Panc1 (cell line): ENCODE data around the gene ZFP36L1. TPM values are rescaled to one million over a fixed set of nuclear protein-coding genes. Genes with fewer than 3 reads are reported as not detected.

Source experiments
- ATAC-seq: fragments of 200-7000 bp; cut with Tn5 transposase; 2 replicates; pipeline ENCODE4 v1.9.1; 2020; ENCODE audit warnings: mild to moderate bottlenecking, moderate library complexity
- BruUV-seq: library from RNA; stranded (reverse); fragments of 400-500 nt; replicated peaks from 2 replicates; lab custom pipeline; 2021; lab: Mats Ljungman, UMichigan
- CTCF ChIA-PET: fragments of 300-600 bp; sonication (Branson Sonifier 250); formaldehyde crosslinking; loops from one replicate; lab custom pipeline; 2022; ENCODE audit warnings: antibody characterized with exemption; lab: Charles Lee
- POLR2A ChIA-PET: fragments of 300-600 bp; sonication (Branson Sonifier 250); formaldehyde crosslinking; loops from one replicate; lab custom pipeline; 2022; ENCODE audit warnings: antibody characterized with exemption; lab: Charles Lee
- DNase-seq: peaks from one replicate; pipeline ENCODE4 v3.0.0-alpha.2; 2010; ENCODE audit warnings: low read depth, low spot score
- H3K27ac ChIP-seq: 2 replicates; pipeline ENCODE4 v1.5.1; 2011; ENCODE audit warnings: mild to moderate bottlenecking, low read length, inconsistent platforms
- H3K27me3 ChIP-seq: fragments of 200-500 bp; sonication (Bioruptor generic); 2 replicates; pipeline ENCODE4 v1.6.0; 2014; ENCODE audit warnings: low read length, inconsistent platforms; ENCODE audit not compliant: control insufficient read depth, insufficient read depth
- H3K36me3 ChIP-seq: fragments of 200-500 bp; sonication (Bioruptor generic); 2 replicates; pipeline ENCODE4 v1.5.1; 2014; ENCODE audit warnings: inconsistent platforms, mild to moderate bottlenecking, low read length, moderate library complexity; ENCODE audit not compliant: control insufficient read depth, insufficient read depth
- H3K4me1 ChIP-seq: 2 replicates; pipeline ENCODE4 v1.5.1; 2011; ENCODE audit warnings: inconsistent platforms, mild to moderate bottlenecking, low read length, moderate library complexity; ENCODE audit not compliant: control insufficient read depth, insufficient read depth
- H3K4me3 ChIP-seq, 2 experiments: 2 replicates each; pipeline ENCODE4 v1.5.1; 2011 to 2012; ENCODE audit warnings: low read depth in 2 of 2, low read length in 2 of 2, mild to moderate bottlenecking in 2 of 2, inconsistent platforms in 1 of 2, moderate library complexity in 1 of 2
- H3K9me3 ChIP-seq: fragments of 200-500 bp; sonication (Bioruptor generic); 2 replicates; pipeline ENCODE4 v1.5.1; 2014; ENCODE audit warnings: low read depth, mild to moderate bottlenecking, inconsistent platforms, low read length, moderate library complexity; ENCODE audit not compliant: control insufficient read depth, insufficient read depth
- POLR2AphosphoS5 ChIP-seq: IDR thresholded peaks from 2 replicates; pipeline ENCODE4 v1.6.1; 2012; ENCODE audit warnings: mild to moderate bottlenecking, low read depth, low read length, moderate library complexity
- SIN3A ChIP-seq: IDR thresholded peaks from 2 replicates; pipeline ENCODE4 v1.6.1; 2012; ENCODE audit warnings: low read depth, mild to moderate bottlenecking, low read length, moderate library complexity, borderline replicate concordance; ENCODE audit not compliant: insufficient read depth
- TCF7L2 ChIP-seq: IDR thresholded peaks from 2 replicates; pipeline ENCODE4 v1.6.1; 2011; ENCODE audit warnings: mild to moderate bottlenecking, low read depth, low read length, inconsistent platforms
- in situ Hi-C: cut with HindIII; loops from 2 replicates; pipeline ENCODE4 v1.10.0; 2016; ENCODE audit warnings: low sequenced_read_pairs, low pct_unique_long_range_greater_than_20kb
- intact Hi-C: fragments of 100-400 bp; cut with micrococcal nuclease; formaldehyde crosslinking; loops from one replicate; pipeline ENCODE4 v1.10.0; 2022; ENCODE audit not compliant: unreplicated experiment
- total RNA-seq: library from RNA; stranded (reverse); gene quantifications from one replicate; pipeline ENCODE4 v1.2.1, GENCODE V29; 2021; ENCODE audit not compliant: unreplicated experiment
- TF ChIP-seq, protein P1 (sequence below), 2 experiments: IDR thresholded peaks; 2 replicates each; pipeline ENCODE4 v1.6.1; 2011 to 2012; ENCODE audit warnings: low read depth in 2 of 2, control low read depth in 1 of 2, low read length in 1 of 2, mild to moderate bottlenecking in 1 of 2, moderate library complexity in 1 of 2; ENCODE audit not compliant: insufficient read depth in 1 of 2
- TF ChIP-seq, protein P2 (sequence below): fragments of 450-650 bp; IDR thresholded peaks from 2 replicates; pipeline ENCODE4 v1.5.1; 2017; ENCODE audit warnings: mild to moderate bottlenecking

Gene ZFP36L1
- total RNA-seq, 1 experiment from 2014 or later, result 84.9 TPM

DNA sequence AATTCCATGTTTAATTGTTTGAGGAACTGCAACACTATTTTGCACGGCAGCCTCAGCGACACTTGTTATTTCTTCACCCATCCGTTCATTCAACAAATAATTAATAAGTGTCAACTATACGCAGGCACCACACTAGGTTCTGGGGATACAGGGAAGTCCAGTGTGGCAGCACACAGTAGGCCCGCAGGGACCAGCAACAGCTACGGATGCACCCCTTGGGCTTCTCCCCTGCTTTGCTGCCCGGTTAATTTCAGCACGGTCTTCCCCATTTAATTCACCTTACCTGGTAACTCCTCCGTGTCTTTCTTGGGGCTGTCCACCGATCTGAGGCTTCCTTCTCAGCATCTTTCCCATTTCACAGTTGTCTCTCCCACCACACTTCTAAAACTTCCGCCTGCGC, 48.3 kb downstream of the ZFP36L1 start:
- no peaks in the 10 kb centered on the region for H3K36me3 ChIP-seq
- intact Hi-C loops (no loop called here), in situ Hi-C loops (no loop called here)
- ChIA-PET POLR2A (no interaction called here), CTCF (no interaction called here)
- ATAC-seq (no peak), DNase-seq (no peak)
- H3K4me3 ChIP-seq, result no peak overlapping the region
- no peaks in the 10 kb centered on the region for H3K27me3 ChIP-seq
- H3K27ac ChIP-seq, result no peak overlapping the region
- TF ChIP-seq, protein P1, sequence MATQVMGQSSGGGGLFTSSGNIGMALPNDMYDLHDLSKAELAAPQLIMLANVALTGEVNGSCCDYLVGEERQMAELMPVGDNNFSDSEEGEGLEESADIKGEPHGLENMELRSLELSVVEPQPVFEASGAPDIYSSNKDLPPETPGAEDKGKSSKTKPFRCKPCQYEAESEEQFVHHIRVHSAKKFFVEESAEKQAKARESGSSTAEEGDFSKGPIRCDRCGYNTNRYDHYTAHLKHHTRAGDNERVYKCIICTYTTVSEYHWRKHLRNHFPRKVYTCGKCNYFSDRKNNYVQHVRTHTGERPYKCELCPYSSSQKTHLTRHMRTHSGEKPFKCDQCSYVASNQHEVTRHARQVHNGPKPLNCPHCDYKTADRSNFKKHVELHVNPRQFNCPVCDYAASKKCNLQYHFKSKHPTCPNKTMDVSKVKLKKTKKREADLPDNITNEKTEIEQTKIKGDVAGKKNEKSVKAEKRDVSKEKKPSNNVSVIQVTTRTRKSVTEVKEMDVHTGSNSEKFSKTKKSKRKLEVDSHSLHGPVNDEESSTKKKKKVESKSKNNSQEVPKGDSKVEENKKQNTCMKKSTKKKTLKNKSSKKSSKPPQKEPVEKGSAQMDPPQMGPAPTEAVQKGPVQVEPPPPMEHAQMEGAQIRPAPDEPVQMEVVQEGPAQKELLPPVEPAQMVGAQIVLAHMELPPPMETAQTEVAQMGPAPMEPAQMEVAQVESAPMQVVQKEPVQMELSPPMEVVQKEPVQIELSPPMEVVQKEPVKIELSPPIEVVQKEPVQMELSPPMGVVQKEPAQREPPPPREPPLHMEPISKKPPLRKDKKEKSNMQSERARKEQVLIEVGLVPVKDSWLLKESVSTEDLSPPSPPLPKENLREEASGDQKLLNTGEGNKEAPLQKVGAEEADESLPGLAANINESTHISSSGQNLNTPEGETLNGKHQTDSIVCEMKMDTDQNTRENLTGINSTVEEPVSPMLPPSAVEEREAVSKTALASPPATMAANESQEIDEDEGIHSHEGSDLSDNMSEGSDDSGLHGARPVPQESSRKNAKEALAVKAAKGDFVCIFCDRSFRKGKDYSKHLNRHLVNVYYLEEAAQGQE (IDR thresholded peaks at IDR 0.05; ENCODE audit: insufficient read depth in 1 of 2, low read depth in 2 of 2, low read length in 1 of 2), result no peak
- no peak for TF ChIP-seq POLR2AphosphoS5
- no peak for TF ChIP-seq TCF7L2
- TF ChIP-seq, protein P2, sequence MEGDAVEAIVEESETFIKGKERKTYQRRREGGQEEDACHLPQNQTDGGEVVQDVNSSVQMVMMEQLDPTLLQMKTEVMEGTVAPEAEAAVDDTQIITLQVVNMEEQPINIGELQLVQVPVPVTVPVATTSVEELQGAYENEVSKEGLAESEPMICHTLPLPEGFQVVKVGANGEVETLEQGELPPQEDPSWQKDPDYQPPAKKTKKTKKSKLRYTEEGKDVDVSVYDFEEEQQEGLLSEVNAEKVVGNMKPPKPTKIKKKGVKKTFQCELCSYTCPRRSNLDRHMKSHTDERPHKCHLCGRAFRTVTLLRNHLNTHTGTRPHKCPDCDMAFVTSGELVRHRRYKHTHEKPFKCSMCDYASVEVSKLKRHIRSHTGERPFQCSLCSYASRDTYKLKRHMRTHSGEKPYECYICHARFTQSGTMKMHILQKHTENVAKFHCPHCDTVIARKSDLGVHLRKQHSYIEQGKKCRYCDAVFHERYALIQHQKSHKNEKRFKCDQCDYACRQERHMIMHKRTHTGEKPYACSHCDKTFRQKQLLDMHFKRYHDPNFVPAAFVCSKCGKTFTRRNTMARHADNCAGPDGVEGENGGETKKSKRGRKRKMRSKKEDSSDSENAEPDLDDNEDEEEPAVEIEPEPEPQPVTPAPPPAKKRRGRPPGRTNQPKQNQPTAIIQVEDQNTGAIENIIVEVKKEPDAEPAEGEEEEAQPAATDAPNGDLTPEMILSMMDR, result no peak
- TF ChIP-seq SIN3A, result no peak
- no peaks in the 10 kb centered on the region for H3K9me3 ChIP-seq
- no peaks in the 10 kb centered on the region for H3K4me1 ChIP-seq
- BruUV-seq, result no TSS peak

DNA sequence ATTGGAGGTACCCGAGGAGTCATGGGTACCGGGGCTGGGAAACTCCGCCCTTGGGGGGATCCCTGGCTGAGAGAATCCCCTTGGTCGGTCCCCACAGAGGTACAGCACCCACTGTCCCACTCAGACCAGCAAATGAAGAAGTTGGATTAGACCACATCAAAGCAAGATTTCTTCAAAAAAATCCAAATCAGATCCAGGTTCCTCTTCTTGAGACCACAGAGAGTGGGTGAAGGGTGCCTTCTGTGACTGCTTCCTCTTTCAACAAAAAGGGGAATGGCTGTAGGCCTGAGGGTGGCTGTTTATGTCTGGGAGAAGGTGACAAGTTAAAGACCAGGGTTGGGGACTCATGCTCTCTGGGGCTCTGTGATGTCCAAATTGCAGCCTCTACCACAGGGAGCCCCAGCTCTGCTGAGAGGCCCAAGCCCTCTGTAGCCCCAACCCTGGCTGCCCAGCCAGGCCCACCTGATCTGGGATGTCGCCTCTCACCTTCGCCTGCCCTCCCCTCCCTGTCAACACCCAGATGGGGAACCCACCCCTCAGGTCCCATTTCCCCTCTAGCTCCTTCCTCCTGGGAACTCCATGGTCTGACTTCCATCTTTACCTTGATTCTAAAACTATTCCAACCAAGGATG, 50.9 kb downstream of the ZFP36L1 start:
- CTCF ChIA-PET, result no interaction called here
- TF ChIP-seq, protein P1 (IDR thresholded peaks at IDR 0.05; ENCODE audit: insufficient read depth in 1 of 2, low read depth in 2 of 2, low read length in 1 of 2), result no peak
- in situ Hi-C loops (no loop called here), intact Hi-C loops (no loop called here)
- Histone ChIP-seq H3K4me3 (no peak overlapping the region), H3K4me1 (no peaks in the 10 kb centered on the region), H3K36me3 (no peaks in the 10 kb centered on the region), H3K27me3 (no peaks in the 10 kb centered on the region), H3K9me3 (no peaks in the 10 kb centered on the region), H3K27ac (no peak overlapping the region)
- ATAC-seq (no peak), DNase-seq (no peak)
- BruUV-seq, result no TSS peak
- POLR2A ChIA-PET, result no interaction called here
